Measurements from ENCODE around the gene ZBTB22.
"Not testable (repeated sequence)": the region's sequence is repeated elsewhere in the genome, so short reads cannot be mapped to it uniquely, and the experiment has no call there.

GRCh38 chr6:33275795-33276580, 41.6 kb downstream of the ZBTB22 start:
- TF ChIP-seq CTCF, POLR2A (IDR thresholded peaks at IDR 0.05): not testable (repeated sequence)
